Measurements from ENCODE around the gene BEST1.

DNA sequence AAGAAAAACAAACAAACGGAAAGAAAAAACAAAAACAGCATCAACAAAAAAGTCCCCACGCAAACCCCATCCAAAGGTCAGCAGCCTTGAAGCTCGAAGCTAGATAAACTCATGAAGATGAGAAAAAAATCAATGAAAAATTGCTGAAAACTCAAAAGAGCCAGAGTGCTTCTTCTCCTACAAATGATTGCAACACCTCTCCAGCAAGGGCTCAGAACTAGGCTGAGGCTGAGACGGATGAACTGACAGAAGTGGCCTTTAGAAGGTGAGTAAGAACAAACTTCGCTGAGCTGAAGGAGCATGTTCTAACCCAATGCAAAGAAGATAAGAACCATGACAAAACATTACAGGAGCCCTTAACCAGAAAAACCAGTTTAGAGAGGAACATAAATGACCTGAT is 35.7 kb downstream of the BEST1 start:
- TF ChIP-seq ZNF274 (IDR thresholded peaks at IDR 0.05; ENCODE audit: low read depth, low read length) (no peak), SUZ12 (IDR thresholded peaks at IDR 0.05; ENCODE audit: extremely low read depth, insufficient read depth, insufficient read length) (no peak)

Measured in NT2/D1 (cell line).